Lower lobe of right lung (tissue), 2 donors: Measurements from ENCODE around the gene TGFBRAP1. TPM values are rescaled to one million over a fixed set of nuclear protein-coding genes. Genes with fewer than 3 reads are reported as not detected.

Experiments used
- ATAC-seq, 2 donors: fragments of 200-7000 bp; cut with Tn5 transposase; one replicate each; pipeline ENCODE4 v1.9.1; 2020 to 2022; ENCODE audit warnings: mild to moderate bottlenecking in 2 of 2, moderate library complexity in 2 of 2
- DNase-seq: peaks from one replicate; pipeline ENCODE4 v3.0.0-alpha.2; 2020
- H3K27ac ChIP-seq: fragments of 200-600 bp; one replicate; pipeline ENCODE4 v1.8.0; 2022
- H3K27me3 ChIP-seq: fragments of 200-600 bp; one replicate; pipeline ENCODE4 v1.8.0; 2022; ENCODE audit warnings: low read depth
- H3K36me3 ChIP-seq: fragments of 200-600 bp; one replicate; pipeline ENCODE4 v1.8.0; 2022; ENCODE audit warnings: mild to moderate bottlenecking
- H3K4me1 ChIP-seq: fragments of 200-600 bp; one replicate; pipeline ENCODE4 v1.8.0; 2022
- H3K4me3 ChIP-seq: fragments of 200-600 bp; one replicate; pipeline ENCODE4 v1.8.0; 2022; ENCODE audit warnings: mild to moderate bottlenecking
- H3K9me3 ChIP-seq: fragments of 200-600 bp; one replicate; pipeline ENCODE4 v1.8.0; 2022
- CTCF ChIP-seq: fragments of 200-600 bp; IDR thresholded peaks from one replicate; pipeline ENCODE4 v1.8.0; 2022; ENCODE audit warnings: antibody characterized with exemption, mild to moderate bottlenecking
- intact Hi-C: fragments of 100-400 bp; cut with DNase I; formaldehyde crosslinking; loops from one replicate; pipeline ENCODE4 v1.11.0; 2022
- total RNA-seq: library from RNA; stranded (reverse); fragmentation: NEBNext Ultra II Directional; extraction: Animal tissue kit (Norgen Biotek cat#: 25700); gene quantifications from one replicate; pipeline ENCODE4 v1.2.1, GENCODE V29; 2021
- donor health status: DM: no; HTN: yes; CAD: no; lungs with severe emphysema.

Gene TGFBRAP1
- total RNA-seq, 1 donor from 2014 or later = 19.4 TPM

- Histone ChIP-seq H3K4me1 (peaks cover 21% of the 10 kb centered on the region), H3K4me3 (no peak overlapping the region), H3K36me3 (no peaks in the 10 kb centered on the region), H3K27ac (no peak overlapping the region), H3K27me3 (no peaks in the 10 kb centered on the region), H3K9me3 (no peaks in the 10 kb centered on the region)
- DNase-seq = no peak
- intact Hi-C loops = no loop called here
- ATAC-seq = no peak
- TF ChIP-seq CTCF = no peak
Measured at GRCh38 chr2:105376010-105376409, 46.5 kb upstream of the TGFBRAP1 start.

GRCh38 chr2:105375001-105375561 lies 45.5 kb upstream of the TGFBRAP1 start:
- peak in 1 of 2 donors; percentile 57 for ATAC-seq
- peak overlapping the region; percentile 63 for H3K27ac ChIP-seq
- peaks cover 22% of the 10 kb centered on the region for H3K4me1 ChIP-seq
- intact Hi-C loops = no loop called here
- no peaks in the 10 kb centered on the region for H3K36me3 ChIP-seq
- H3K4me3 ChIP-seq = no peak overlapping the region
- no peak for DNase-seq
- H3K27me3 ChIP-seq = no peaks in the 10 kb centered on the region
- H3K9me3 ChIP-seq = no peaks in the 10 kb centered on the region
- TF ChIP-seq CTCF = no peak

GRCh38 chr2:105373895-105374401 lies 44.4 kb upstream of the TGFBRAP1 start:
- H3K27ac ChIP-seq = peak overlapping the region; percentile 63
- intact Hi-C loops = no loop called here
- no peaks in the 10 kb centered on the region for H3K9me3 ChIP-seq
- H3K27me3 ChIP-seq = no peaks in the 10 kb centered on the region
- no peak overlapping the region for H3K4me3 ChIP-seq
- H3K36me3 ChIP-seq = no peaks in the 10 kb centered on the region
- DNase-seq (no peak), ATAC-seq (peak in 1 of 2 donors; percentile 10)
- H3K4me1 ChIP-seq = peaks cover 25% of the 10 kb centered on the region
- TF ChIP-seq CTCF = no peak

- no peaks in the 10 kb centered on the region for H3K36me3 ChIP-seq
- DNase-seq (peak; percentile 49), ATAC-seq (peak in 1 of 2 donors; percentile 51)
Measured at GRCh38 chr2:105373344-105373781, 43.8 kb upstream of the TGFBRAP1 start.

GRCh38 chr2:105371810-105372209 lies 42.3 kb upstream of the TGFBRAP1 start:
- no peak overlapping the region for H3K4me3 ChIP-seq
- peaks cover 25% of the 10 kb centered on the region for H3K4me1 ChIP-seq
- intact Hi-C loops = no loop called here

More at GRCh38 chr2:105373344-105373781, 43.8 kb upstream of the TGFBRAP1 start:
- Histone ChIP-seq H3K4me3 (no peak overlapping the region), H3K27me3 (no peaks in the 10 kb centered on the region), H3K4me1 (peaks cover 25% of the 10 kb centered on the region), H3K27ac (peak overlapping the region; percentile 63), H3K9me3 (no peaks in the 10 kb centered on the region)
- intact Hi-C loops = no loop called here
- no peak for TF ChIP-seq CTCF

More at GRCh38 chr2:105371810-105372209, 42.3 kb upstream of the TGFBRAP1 start:
- no peaks in the 10 kb centered on the region for H3K9me3 ChIP-seq
- H3K27me3 ChIP-seq = no peaks in the 10 kb centered on the region
- peaks cover 6% of the 10 kb centered on the region for H3K36me3 ChIP-seq
- H3K27ac ChIP-seq = no peak overlapping the region
- TF ChIP-seq CTCF = no peak
- ATAC-seq (no peak), DNase-seq (no peak)
